ENCODE results near the gene SRRM4.

The SRRM4 gene

DNA sequence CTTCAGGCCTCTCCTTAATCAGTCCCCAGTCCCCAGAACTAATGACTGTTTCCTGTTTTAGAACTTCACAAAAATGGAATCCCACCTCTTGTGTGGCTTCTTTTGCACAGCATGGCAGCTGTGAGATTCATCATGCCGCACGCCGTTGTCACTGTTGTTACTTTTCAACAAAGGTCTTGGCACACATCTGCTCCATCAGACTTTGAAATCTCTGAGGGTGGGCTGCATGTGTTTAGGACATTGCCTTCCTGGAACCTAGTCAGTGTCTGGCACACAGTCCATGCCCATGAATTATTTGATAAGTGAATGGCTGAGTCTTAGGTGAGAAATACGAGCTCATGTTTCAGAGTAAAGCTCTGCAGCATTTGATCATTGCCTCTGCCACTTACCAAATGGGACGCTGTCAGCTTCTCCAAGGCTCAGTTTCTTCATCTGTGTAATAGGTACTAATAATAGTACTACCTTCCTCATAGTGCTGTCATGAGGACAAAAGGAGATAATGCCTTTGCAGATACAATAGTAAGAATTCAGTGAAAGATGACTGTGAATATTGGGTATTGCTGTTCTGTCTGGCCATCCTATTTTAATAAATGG is 90.4 kb downstream of the SRRM4 start:
- Histone ChIP-seq H3K4me3 (ENCODE audit: low read depth, low read length, poor library complexity, severe bottlenecking) (no peak overlapping the region), H3K9ac (ENCODE audit: low read length) (no peak overlapping the region), H3K27ac (ENCODE audit: low read depth, low read length, poor library complexity, severe bottlenecking) (no peak overlapping the region), H3F3A (ENCODE audit: insufficient read depth, low read length) (no peaks in the 10 kb centered on the region), H3K4me2 (ENCODE audit: low read length) (no peak overlapping the region), H3K9me2 (ENCODE audit: low read depth, low read length) (no peaks in the 10 kb centered on the region), H4K20me1 (ENCODE audit: insufficient read depth, low read length) (no peaks in the 10 kb centered on the region), H3K36me3 (ENCODE audit: insufficient read depth, low read length) (no peaks in the 10 kb centered on the region), H2AFZ (ENCODE audit: low read length) (no peak overlapping the region), H3K4me1 (ENCODE audit: insufficient read depth, low read length, severe bottlenecking) (no peaks in the 10 kb centered on the region), H3K9me3 (ENCODE audit: low read length) (no peaks in the 10 kb centered on the region), H3K27me3 (ENCODE audit: insufficient read depth, low read length) (no peaks in the 10 kb centered on the region), H3K79me2 (ENCODE audit: insufficient read depth, low read length) (no peaks in the 10 kb centered on the region)
- TF ChIP-seq EZH2 (IDR thresholded peaks at IDR 0.05; ENCODE audit: borderline replicate concordance, low read length), result no peak
- TF ChIP-seq, protein P1, sequence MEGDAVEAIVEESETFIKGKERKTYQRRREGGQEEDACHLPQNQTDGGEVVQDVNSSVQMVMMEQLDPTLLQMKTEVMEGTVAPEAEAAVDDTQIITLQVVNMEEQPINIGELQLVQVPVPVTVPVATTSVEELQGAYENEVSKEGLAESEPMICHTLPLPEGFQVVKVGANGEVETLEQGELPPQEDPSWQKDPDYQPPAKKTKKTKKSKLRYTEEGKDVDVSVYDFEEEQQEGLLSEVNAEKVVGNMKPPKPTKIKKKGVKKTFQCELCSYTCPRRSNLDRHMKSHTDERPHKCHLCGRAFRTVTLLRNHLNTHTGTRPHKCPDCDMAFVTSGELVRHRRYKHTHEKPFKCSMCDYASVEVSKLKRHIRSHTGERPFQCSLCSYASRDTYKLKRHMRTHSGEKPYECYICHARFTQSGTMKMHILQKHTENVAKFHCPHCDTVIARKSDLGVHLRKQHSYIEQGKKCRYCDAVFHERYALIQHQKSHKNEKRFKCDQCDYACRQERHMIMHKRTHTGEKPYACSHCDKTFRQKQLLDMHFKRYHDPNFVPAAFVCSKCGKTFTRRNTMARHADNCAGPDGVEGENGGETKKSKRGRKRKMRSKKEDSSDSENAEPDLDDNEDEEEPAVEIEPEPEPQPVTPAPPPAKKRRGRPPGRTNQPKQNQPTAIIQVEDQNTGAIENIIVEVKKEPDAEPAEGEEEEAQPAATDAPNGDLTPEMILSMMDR (IDR thresholded peaks at IDR 0.05; ENCODE audit: low read length), result no peak

DNA sequence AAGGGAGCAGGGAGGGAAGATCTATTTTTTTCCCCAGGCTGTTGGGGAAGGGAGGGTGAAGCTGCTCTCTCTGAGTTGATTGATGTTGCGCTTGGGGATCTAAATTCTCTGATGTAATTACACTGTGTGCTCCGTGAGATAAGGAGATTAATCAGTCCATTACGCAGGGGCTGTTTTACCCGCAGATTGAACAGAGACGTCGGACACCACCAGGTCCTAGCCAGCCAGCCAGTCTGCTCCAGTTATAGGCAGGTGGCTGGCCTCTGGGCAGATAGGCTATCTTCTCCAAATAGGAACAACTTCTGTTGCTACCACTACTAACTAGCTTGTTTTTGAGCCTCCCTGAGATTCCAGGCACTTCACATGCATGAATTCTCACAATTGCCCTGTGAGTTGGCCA is 91.1 kb downstream of the SRRM4 start:
- Histone ChIP-seq H3K9me3 (ENCODE audit: low read length) (no peaks in the 10 kb centered on the region), H3K4me2 (ENCODE audit: low read length) (no peak overlapping the region), H2AFZ (ENCODE audit: low read length) (no peak overlapping the region), H3K36me3 (ENCODE audit: insufficient read depth, low read length) (no peaks in the 10 kb centered on the region), H3K79me2 (ENCODE audit: insufficient read depth, low read length) (no peaks in the 10 kb centered on the region), H3K9ac (ENCODE audit: low read length) (no peak overlapping the region), H3K27ac (ENCODE audit: low read depth, low read length, poor library complexity, severe bottlenecking) (no peak overlapping the region), H3K9me2 (ENCODE audit: low read depth, low read length) (no peaks in the 10 kb centered on the region), H4K20me1 (ENCODE audit: insufficient read depth, low read length) (no peaks in the 10 kb centered on the region), H3K4me3 (ENCODE audit: low read depth, low read length, poor library complexity, severe bottlenecking) (no peak overlapping the region), H3K4me1 (ENCODE audit: insufficient read depth, low read length, severe bottlenecking) (no peaks in the 10 kb centered on the region), H3F3A (ENCODE audit: insufficient read depth, low read length) (no peaks in the 10 kb centered on the region), H3K27me3 (ENCODE audit: insufficient read depth, low read length) (no peaks in the 10 kb centered on the region)
- TF ChIP-seq, protein P1 (IDR thresholded peaks at IDR 0.05; ENCODE audit: low read length), result no peak
- no peak for TF ChIP-seq EZH2 (IDR thresholded peaks at IDR 0.05; ENCODE audit: borderline replicate concordance, low read length)

DNA sequence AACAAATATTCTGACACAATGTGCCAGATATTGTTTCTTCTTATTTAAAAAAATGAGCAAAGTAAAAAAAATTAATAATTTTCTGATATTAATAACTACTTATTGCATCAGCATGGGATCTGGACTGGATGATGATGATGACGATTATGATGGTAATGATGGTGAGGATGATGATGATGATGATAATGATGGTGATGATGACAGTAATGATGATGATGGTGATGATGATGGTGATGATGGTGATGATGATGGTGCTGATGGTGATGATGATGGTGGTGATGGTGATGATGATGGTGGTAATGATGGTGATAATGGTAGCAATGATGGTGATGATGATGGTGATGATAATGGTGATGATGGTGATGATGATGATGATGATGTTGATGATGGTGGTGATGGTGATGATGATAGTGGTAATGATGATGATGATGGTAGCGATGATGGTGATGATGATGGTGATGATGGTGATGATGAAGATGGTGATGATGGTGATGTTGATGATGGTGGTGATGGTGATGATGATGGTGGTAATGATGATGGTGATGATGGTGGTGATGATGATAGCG is 94.0 kb downstream of the SRRM4 start:
- H3K36me3 ChIP-seq (ENCODE audit: insufficient read depth, low read length), result no peaks in the 10 kb centered on the region
- H3K9me3 ChIP-seq (ENCODE audit: low read length), result no peaks in the 10 kb centered on the region
- TF ChIP-seq, protein P1 (IDR thresholded peaks at IDR 0.05; ENCODE audit: low read length), result no peak
- TF ChIP-seq EZH2 (IDR thresholded peaks at IDR 0.05; ENCODE audit: borderline replicate concordance, low read length), result no peak
- no peaks in the 10 kb centered on the region for H3K4me1 ChIP-seq (ENCODE audit: insufficient read depth, low read length, severe bottlenecking)
- no peaks in the 10 kb centered on the region for H4K20me1 ChIP-seq (ENCODE audit: insufficient read depth, low read length)
- H3K27ac ChIP-seq (ENCODE audit: low read depth, low read length, poor library complexity, severe bottlenecking), result no peak overlapping the region
- no peak overlapping the region for H3K4me2 ChIP-seq (ENCODE audit: low read length)
- H3K9me2 ChIP-seq (ENCODE audit: low read depth, low read length), result no peaks in the 10 kb centered on the region
- H3K79me2 ChIP-seq (ENCODE audit: insufficient read depth, low read length), result no peaks in the 10 kb centered on the region
- no peaks in the 10 kb centered on the region for H3K27me3 ChIP-seq (ENCODE audit: insufficient read depth, low read length)
- H2AFZ ChIP-seq (ENCODE audit: low read length), result no peak overlapping the region
- no peak overlapping the region for H3K4me3 ChIP-seq (ENCODE audit: low read depth, low read length, poor library complexity, severe bottlenecking)
- no peaks in the 10 kb centered on the region for H3F3A ChIP-seq (ENCODE audit: insufficient read depth, low read length)
- no peak overlapping the region for H3K9ac ChIP-seq (ENCODE audit: low read length)

Data from OCI-LY1 (cell line).